Measurements from ENCODE around the gene CACNA1H. TPM values are rescaled to one million over a fixed set of nuclear protein-coding genes. Genes with fewer than 3 reads are reported as not detected.
A peak's percentile ranks its signal among the peaks of the same experiment; 100 is the strongest.

The CACNA1H gene
- total RNA-seq, 1 donor from 2014 or later, result 40.3 TPM

GRCh38 chr16:1143761-1144450, 9.0 kb upstream of the CACNA1H start:
- DNase-seq, result no peak

GRCh38 chr16:1144476-1145382, 8.2 kb upstream of the CACNA1H start:
- no peak for DNase-seq

GRCh38 chr16:1145383-1146100, 7.4 kb upstream of the CACNA1H start:
- no peak for DNase-seq

GRCh38 chr16:1146409-1146808, 6.5 kb upstream of the CACNA1H start:
- no peak for DNase-seq

- DNase-seq, result no peak
These were observed 5.9 kb upstream of the CACNA1H start for GRCh38 chr16:1147027-1147426.

GRCh38 chr16:1149101-1149636, 3.7 kb upstream of the CACNA1H start:
- DNase-seq, result no peak

- DNase-seq, result peak; percentile 61
These were observed 2.4 kb upstream of the CACNA1H start for GRCh38 chr16:1150511-1150982.

- DNase-seq, result peak; percentile 13
These were observed 1.3 kb upstream of the CACNA1H start for GRCh38 chr16:1151424-1152122.

- DNase-seq, result peak; percentile 43
These were observed 725 bp upstream of the CACNA1H start for GRCh38 chr16:1152123-1152638.

GRCh38 chr16:1153480-1154160, 714 bp downstream of the CACNA1H start:
- DNase-seq, result peak; percentile 49

- peak; percentile 55 for DNase-seq
These were observed 1.5 kb downstream of the CACNA1H start for GRCh38 chr16:1154291-1154886.

GRCh38 chr16:1154887-1155331, 2.0 kb downstream of the CACNA1H start:
- peak; percentile 36 for DNase-seq

- DNase-seq, result peak; percentile 64
These were observed 2.6 kb downstream of the CACNA1H start for GRCh38 chr16:1155353-1156054.

- DNase-seq, result peak; percentile 79
These were observed 3.4 kb downstream of the CACNA1H start for GRCh38 chr16:1156055-1156982.

- peak; percentile 31 for DNase-seq
These were observed 4.2 kb downstream of the CACNA1H start for GRCh38 chr16:1156983-1157638.

GRCh38 chr16:1157639-1158455, 4.9 kb downstream of the CACNA1H start:
- peak; percentile 28 for DNase-seq
